GM12864 (cell line): Measurements from ENCODE around the gene PRKAR1B.

Experiments used
- DNase-seq: peaks from one replicate; pipeline ENCODE4 v3.0.0-alpha.2; 2011; ENCODE audit warnings: low read depth
- H3K4me3 ChIP-seq: 2 replicates; pipeline ENCODE4 v1.5.1; 2011; ENCODE audit warnings: mild to moderate bottlenecking, low read depth, low read length, control low read depth
- CTCF ChIP-seq: IDR thresholded peaks from 2 replicates; pipeline ENCODE4 v1.5.1; 2011; ENCODE audit warnings: low read depth, mild to moderate bottlenecking, moderate library complexity, low read length, control low read depth, inconsistent platforms; ENCODE audit errors: missing control alignments

Gene PRKAR1B

GRCh38 chr7:596071-596818 is 130.8 kb downstream of the PRKAR1B start:
- H3K4me3 ChIP-seq: no peak overlapping the region
- TF ChIP-seq CTCF: no peak
- no peak for DNase-seq

GRCh38 chr7:595621-596010 is 131.5 kb downstream of the PRKAR1B start:
- no peak for TF ChIP-seq CTCF
- no peak overlapping the region for H3K4me3 ChIP-seq
- DNase-seq: no peak

GRCh38 chr7:594920-595620 is 132.0 kb downstream of the PRKAR1B start:
- no peak overlapping the region for H3K4me3 ChIP-seq
- no peak for TF ChIP-seq CTCF
- DNase-seq: no peak

DNA sequence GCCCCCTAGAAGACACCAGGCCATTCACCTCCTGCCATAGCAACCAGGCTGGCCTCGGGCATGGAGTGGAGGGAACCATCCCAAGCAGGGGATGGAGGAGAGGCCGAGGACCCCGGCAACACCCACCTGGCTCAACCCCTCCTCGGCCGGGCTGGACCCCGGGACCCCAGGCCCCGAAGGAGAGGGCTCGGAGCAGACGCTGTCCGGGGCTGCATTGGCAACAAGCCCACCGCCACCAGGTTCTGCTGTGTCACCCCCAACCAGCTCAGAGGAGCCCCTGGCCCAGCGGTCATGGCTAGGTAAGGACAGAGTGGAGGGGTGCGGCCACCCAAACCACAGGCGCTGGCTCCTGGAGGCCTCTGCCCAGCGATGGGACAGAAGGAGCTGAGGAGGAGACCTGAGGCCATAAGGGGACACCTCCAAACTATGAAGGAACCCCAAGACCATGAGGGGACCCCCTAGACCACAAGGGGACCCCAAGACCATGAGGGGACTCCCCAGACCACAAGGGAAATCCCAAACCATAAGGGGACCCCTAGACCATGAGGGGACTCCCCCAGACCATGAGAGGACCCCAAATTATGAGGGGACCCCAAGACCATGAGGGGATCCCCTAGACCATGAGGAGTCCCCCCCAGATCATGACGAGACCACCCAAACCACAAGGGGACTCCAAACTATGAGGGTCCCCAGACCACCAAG is 132.7 kb downstream of the PRKAR1B start:
- no peak overlapping the region for H3K4me3 ChIP-seq
- no peak for TF ChIP-seq CTCF
- DNase-seq: no peak

DNA sequence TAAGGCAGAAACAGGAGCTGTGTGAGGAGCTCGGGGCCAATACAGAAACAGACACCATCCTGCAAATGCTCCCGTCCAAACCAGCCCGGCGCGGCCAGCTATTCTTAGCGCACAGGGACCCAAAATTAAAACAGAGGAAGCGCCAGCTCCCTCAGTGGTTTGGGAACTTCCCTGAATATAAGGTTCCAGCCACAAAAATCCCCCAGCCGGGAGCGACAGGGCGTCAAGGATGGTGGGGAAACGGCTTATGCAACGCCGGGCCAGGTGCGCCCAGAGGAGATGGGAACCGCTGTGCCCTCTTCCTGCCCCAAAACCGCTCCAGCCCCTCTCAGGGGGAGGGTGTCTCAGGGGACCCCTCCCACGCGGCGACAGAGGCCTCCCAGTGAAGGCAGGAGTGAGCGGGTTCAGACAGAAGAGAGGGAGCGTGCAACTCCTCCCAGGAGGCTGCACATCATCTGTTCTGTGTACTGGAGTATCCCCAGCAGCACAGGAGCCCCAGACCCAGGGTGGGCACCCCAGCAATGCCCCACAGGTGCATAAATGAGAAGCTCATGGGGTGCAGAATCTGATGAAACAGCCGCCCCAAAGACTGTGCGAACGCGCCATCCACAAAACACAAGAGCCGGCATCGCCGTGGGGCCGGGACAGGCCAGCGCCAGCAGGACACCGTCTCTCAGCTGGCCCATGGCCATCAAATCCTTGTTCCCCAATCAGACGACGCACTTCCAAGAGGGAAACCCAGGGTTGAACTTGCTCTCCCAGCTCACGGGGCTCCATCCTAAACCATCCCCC is 133.6 kb downstream of the PRKAR1B start:
- no peak overlapping the region for H3K4me3 ChIP-seq
- DNase-seq: no peak
- TF ChIP-seq CTCF: no peak

- no peak overlapping the region for H3K4me3 ChIP-seq
- no peak for TF ChIP-seq CTCF
- no peak for DNase-seq
Observed at GRCh38 chr7:591856-592628, 135.0 kb downstream of the PRKAR1B start.
